DMS114 treated with DMSO at 0.1 percent for 48 hours (cell line): ENCODE results near the gene OPN4.
A peak's percentile ranks its signal among the peaks of the same experiment; 100 is the strongest.

Source experiments
- DNase-seq: peaks from one replicate; lab custom pipeline; 2025; ENCODE audit not compliant: unreplicated experiment; lab: John Stamatoyannopoulos, UW

OPN4 gene

DNA sequence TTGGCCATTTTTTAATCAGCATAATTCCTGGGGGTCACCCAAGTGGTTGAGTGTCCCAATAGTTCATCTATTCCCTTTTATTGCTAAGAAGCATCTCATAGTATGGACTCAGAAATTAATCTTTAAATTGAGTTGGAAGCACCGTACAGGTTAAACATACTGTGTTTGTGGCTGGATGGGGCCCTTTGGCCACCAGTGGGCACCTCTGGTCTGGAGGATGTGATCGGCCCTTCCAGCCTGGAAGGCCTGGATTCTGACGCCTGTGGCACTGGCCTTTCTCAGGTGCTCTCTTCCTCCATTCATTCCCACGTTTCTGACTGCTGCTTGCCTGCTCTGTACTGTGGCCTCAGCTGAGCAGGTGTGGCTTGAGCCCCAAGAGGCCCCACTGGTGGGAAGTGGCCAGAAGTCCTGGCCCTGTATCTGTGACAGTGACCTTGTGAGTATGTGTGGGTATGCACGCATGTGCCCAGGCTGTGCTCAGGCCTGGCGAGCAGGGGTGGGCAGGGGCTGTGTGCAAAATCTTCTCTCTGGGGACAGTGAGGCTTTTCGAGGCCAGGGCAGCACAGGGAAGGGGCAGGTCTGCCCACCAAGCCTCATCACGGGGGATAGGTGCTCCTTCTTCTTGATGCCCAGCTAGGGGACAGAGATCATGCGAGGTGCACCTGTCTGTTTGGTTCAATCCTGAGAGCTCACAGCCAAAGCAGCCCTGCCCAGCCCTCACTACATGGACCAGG lies 44.0 kb downstream of the OPN4 start:
- DNase-seq = no peak

GRCh38 chr10:86699125-86699524 lies 44.8 kb downstream of the OPN4 start:
- DNase-seq = no peak

DNA sequence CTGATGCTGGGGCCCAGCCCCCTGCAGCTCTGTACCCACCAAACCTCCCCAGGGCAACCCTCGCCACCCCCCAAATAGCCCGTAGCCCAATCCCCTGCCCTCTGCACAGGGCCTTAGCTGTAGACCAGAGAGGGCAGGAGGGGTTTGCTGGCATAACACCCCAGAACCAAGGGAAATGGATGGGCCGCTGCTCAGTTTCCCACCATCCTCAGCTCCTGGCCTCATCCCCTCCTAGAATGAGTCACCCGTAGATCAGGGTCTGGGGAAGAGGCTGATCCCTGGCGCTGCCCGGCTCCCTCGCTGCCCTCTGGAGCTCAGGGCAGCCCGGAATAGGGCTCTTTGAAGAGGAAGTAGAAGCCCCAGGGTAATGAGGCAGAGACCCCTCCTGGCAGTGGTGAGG lies 45.2 kb downstream of the OPN4 start:
- DNase-seq = no peak

GRCh38 chr10:86699991-86700840 lies 45.9 kb downstream of the OPN4 start:
- DNase-seq = no peak

DNA sequence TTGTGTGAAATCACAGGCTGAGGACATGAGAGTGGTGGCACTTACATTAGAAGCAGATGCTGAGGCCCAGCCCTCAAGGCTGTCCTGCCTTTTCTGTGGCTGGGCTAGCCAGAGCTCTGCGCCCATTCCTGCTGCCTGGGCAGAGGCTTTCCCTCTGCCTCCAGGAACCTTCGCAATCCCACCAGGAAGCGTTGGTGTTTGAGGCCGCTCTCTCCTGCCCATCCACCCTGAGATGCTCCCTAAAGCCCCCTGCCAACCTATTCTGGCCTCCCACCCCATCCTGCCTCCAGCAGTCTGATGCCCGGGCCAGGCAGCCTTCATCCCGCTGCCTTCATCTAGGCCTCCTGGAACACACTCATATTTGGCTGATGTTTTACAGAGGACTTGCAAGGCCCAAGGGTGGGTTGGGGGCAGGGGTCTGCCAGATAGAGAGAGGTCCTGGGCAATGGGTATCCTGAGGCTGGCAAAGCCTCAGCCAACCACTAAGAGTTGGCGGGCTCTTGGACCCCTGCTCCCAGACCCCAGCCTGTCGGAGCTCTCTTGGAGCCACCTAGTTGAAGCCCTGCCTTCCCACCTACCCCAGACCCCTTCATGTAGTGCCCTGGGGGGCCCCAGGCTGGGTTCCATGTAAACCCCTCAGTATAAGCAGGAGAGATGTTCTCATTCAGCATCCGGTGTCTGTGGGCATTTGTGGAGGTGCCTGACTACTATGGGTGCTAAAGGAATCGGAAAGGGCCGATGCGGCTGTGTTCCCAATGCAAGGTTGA lies 46.7 kb downstream of the OPN4 start:
- no peak for DNase-seq

- no peak for DNase-seq
Measured at GRCh38 chr10:86703176-86703575, 48.8 kb downstream of the OPN4 start.

DNA sequence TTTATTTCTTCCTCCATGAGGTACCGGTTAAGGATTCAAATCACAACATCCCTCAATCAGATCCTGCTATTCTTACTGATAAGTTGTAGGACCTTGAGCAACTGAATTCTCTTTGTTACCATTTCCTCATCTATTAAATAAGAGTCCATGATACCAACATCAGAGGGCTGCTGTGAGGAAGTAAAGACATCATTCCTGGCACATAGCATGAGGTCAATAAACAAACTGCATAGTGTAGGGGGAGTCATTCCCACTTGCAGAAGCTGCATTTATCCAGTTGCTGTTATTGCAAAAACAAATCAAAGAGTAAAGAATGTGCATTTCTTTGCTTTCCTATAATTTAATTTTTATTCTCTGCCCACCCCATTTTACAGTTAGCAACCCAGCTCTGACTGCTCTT lies 50.8 kb downstream of the OPN4 start:
- no peak for DNase-seq

- no peak for DNase-seq
Measured at GRCh38 chr10:86705905-86706304, 51.6 kb downstream of the OPN4 start.

DNA sequence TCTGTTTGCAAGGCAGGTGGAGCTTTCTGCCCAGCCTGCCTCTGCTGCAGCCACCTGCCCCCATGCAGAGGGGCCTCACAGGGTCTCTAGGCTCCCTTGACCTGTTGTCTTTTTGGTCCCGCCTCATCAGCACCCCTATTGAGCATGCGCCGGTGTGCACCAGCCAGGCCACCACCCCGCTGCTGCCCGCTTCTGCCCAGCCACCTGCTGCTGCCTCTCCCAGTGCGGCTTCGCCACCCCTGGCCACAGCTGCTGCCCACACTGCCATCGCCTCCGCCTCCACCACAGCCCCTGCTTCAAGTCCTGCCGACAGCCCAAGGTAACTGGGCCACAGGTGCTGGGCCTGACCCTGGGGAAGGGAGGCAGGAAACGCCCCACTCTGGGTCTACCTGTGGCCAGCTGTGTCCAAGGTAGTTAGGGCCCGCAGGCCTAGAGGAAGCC lies 52.1 kb downstream of the OPN4 start:
- no peak for DNase-seq

DNA sequence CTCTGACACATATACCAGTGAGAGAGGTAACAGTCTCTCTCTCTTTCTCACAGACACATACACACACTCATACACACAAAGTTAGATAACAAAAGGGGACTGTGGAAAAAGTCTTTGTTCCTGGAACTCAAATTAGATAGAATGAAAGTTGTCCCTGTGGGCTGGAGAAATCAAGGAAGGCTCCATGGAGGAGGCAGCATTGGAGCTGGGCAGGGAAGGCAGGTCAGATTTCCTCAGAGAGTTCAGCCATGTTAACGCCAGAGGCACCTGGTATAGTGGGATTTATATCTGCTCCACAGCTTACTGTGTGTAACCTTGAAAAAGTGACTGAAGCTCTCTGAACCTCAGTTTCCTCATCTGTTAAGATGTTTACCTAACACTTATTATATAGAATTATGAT lies 52.6 kb downstream of the OPN4 start:
- DNase-seq = no peak

DNA sequence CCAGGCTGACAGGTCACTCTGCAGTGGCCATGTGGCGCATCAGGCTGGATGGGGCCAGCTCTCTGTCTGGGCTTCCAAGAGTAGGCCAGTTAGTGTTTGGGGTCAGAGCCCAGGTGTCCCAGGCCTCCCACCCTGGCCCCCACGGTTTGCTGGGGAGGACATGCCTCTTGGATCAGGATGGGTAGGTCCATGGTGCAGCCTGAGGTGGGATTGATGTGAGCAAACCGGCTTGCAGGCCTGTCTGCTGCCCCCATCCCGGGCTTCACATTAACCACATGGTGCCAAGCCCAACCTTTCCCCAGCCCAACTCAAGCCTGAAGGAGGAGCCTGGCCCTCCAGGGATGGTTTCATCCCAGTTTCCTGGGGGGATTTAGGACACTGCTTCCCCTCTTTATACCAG lies 53.2 kb downstream of the OPN4 start:
- DNase-seq = no peak

DNA sequence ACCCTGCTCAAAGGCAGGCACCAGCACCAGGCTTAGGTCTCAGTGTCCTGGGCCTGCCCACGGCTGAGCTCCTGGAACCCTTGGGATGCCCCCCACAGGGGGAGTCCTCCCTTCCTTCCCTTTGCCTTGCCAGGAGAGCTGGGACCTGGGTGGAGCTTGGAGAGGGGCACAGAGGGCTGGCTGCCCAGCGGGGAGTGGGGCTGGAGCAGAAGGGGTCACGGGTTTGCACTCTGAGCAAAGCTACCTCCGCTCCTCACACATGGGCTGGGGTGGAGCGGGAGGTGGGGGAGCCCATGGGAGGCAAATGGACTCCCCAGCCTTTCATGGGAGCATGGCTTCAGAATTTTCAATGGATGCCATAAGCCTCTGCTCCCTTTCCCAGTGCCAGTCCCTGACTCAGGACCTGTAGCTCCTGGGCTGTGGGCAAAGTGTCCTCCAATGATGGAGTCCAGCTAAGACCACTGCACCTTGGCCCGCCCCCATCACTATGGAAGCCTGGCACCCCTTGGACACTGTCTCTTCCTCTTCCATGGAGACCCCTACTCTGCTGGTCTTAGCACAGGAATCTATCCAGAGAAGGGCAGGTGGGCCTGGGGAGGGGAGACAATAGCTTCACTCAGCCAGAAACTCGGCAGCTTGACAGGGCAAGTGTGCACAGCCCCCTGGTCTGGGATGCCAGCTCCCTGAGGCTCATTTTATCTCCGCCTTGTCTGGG lies 53.9 kb downstream of the OPN4 start:
- no peak for DNase-seq

GRCh38 chr10:86708783-86709380 lies 54.5 kb downstream of the OPN4 start:
- no peak for DNase-seq

GRCh38 chr10:86709396-86710185 lies 55.2 kb downstream of the OPN4 start:
- no peak for DNase-seq

GRCh38 chr10:86710987-86711512 lies 56.7 kb downstream of the OPN4 start:
- peak; percentile 76 for DNase-seq

GRCh38 chr10:86711513-86712316 lies 57.4 kb downstream of the OPN4 start:
- DNase-seq = peak; percentile 39

DNA sequence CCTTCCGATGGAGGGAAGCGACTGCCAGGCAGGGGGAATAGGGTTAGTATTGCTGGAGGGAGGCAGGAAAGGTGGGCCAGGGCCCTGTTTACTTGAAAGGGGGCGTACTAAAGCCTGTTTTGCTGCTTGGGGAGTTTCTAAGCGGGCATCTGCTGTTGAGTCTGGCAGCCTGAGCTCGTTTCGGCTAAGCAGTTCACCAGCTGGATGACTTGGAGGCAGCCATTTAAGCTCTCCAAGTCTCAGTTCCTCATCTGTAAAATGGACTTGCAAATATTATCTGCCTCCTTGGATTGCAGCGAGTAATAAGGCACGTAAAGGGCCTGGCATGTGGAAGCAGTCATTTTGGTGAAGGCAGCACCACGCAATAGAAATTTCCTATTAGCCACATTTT lies 58.0 kb downstream of the OPN4 start:
- peak; percentile 39 for DNase-seq

DNA sequence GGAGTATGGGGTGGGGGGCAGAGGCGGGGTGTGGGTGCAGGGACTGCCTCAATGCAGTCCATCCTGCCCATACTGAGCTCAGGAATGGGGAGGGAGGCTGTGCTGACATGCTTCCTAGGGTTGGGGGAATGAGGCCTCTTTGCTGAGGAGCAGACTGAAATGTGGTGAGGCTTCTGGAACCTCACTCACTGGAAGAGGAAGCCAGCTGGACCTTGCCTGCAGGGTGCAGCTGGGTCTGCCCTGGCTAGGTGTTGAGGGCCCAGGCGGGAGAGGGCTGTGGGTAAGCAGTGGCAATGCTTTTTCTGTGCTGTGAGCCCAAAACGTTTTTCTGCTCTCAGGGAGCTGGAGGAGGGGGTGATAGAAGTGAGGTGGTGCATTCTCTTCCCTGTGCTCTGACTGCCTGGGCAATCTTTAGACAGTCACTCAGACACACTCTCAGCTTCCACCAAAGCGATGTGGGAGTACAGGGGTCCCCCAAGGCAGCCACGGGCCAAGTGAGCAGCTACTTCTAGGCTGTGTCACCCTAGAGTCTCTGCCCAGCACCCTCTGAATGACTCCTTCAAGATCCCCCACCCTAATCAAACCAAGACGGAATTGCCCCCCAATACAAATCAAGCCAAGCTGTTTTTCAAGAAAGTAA lies 60.9 kb downstream of the OPN4 start:
- DNase-seq = no peak
